ENCODE data around the gene CIART. TPM values are rescaled to one million over a fixed set of nuclear protein-coding genes. Genes with fewer than 3 reads are reported as not detected.
"Not testable (repeated sequence)": the region's sequence is repeated elsewhere in the genome, so short reads cannot be mapped to it uniquely, and the experiment has no call there.

CIART gene
- polyA plus RNA-seq, 1 of the 3 experiments (the other 2 are of a cell fraction) = 3.2 TPM

- Histone ChIP-seq H3K4me1 (ENCODE audit: control insufficient read depth in 1 of 2, insufficient read depth in 2 of 2, low read depth in 1 of 2, low read length in 1 of 2) (no peaks in the 10 kb centered on the region; a peak in 1 of 4 replicates), H3K27ac (ENCODE audit: low read depth in 2 of 2, low read length in 1 of 2) (no peak overlapping the region), H3F3A (replicated peaks; ENCODE audit: insufficient read depth) (peaks cover 17% of the 10 kb centered on the region), H3K36me3 (replicated peaks in 1 of 2; ENCODE audit: control insufficient read depth in 1 of 2, insufficient read depth in 2 of 2, low read length in 1 of 2) (peaks cover 9 to 11% of the 10 kb centered on the region in 2 experiments), H3K79me2 (ENCODE audit: insufficient read depth) (no peaks in the 10 kb centered on the region), H3K27me3 (ENCODE audit: insufficient read depth) (no peaks in the 10 kb centered on the region), H4K20me1 (ENCODE audit: insufficient read depth) (no peaks in the 10 kb centered on the region), H3K9ac (no peak overlapping the region), H3K4me3 (ENCODE audit: low read depth in 2 of 2, low read length in 1 of 2) (no peak overlapping the region), H3K4me2 (no peak overlapping the region), H3K9me2 (no peaks in the 10 kb centered on the region), H2AFZ (ENCODE audit: low read depth) (no peak overlapping the region), H3K9me3 (no peaks in the 10 kb centered on the region)
- DNase-seq = no peak
- POLR2A ChIA-PET = interaction anchor here (0.6 to 0.9 kb wide), 2 partner anchors 12 to 694 kb away, joined by 3 to 5 read pairs; no protein-coding TSS in a partner anchor
- TF ChIP-seq FOSL2 (IDR thresholded peaks at IDR 0.05; ENCODE audit: borderline replicate concordance, low read depth) (no peak), MEF2A (IDR thresholded peaks at IDR 0.05; ENCODE audit: borderline replicate concordance, low read depth) (no peak), USF1 (IDR thresholded peaks at IDR 0.05; ENCODE audit: borderline replicate concordance, low read depth) (no peak), ZBTB33 (IDR thresholded peaks at IDR 0.05; ENCODE audit: borderline replicate concordance, low read depth) (no peak), IRF3 (IDR thresholded peaks at IDR 0.05; ENCODE audit: low read depth, low read length) (no peak), RXRA (IDR thresholded peaks at IDR 0.05; ENCODE audit: borderline replicate concordance, low read depth) (no peak), CTCF (IDR thresholded peaks at IDR 0.05) (no peak), REST (IDR thresholded peaks at IDR 0.05; ENCODE audit: low read depth, low read length) (no peak), FOXM1 (IDR thresholded peaks at IDR 0.05; ENCODE audit: low read depth) (no peak), EP300 (IDR thresholded peaks at IDR 0.05; ENCODE audit: borderline replicate concordance in 1 of 2, low read depth in 1 of 2, low read length in 1 of 2) (no peak), SMC3 (IDR thresholded peaks at IDR 0.05; ENCODE audit: low read depth, low read length) (no peak), RFX5 (IDR thresholded peaks at IDR 0.05; ENCODE audit: low read length) (no peak)
- WGBS (ENCODE audit: low lambda C conversion rate) = 79% methylated on average over 2 of the region's 2 CpGs
- CTCF ChIA-PET = interaction anchor here (0.9 to 1.0 kb wide), 2 partner anchors 16 to 30 kb away, joined by 3 to 4 read pairs; no protein-coding TSS in a partner anchor
These were observed 29.4 kb downstream of the CIART start for GRCh38 chr1:150311762-150312161.

GRCh38 chr1:150314691-150315090 lies 32.3 kb downstream of the CIART start:
- H3K36me3 ChIP-seq (replicated peaks in 1 of 2; ENCODE audit: control insufficient read depth in 1 of 2, insufficient read depth in 2 of 2, low read length in 1 of 2); CTCF ChIA-PET; H3K4me3 ChIP-seq (ENCODE audit: low read depth in 2 of 2, low read length in 1 of 2); H3K27ac ChIP-seq (ENCODE audit: low read depth in 2 of 2, low read length in 1 of 2); H3K79me2 ChIP-seq (ENCODE audit: insufficient read depth); POLR2A ChIA-PET; H3K9ac ChIP-seq; DNase-seq; H2AFZ ChIP-seq (ENCODE audit: low read depth); H3K4me1 ChIP-seq (ENCODE audit: control insufficient read depth in 1 of 2, insufficient read depth in 2 of 2, low read depth in 1 of 2, low read length in 1 of 2); H3F3A ChIP-seq (replicated peaks; ENCODE audit: insufficient read depth); H3K27me3 ChIP-seq (ENCODE audit: insufficient read depth); H4K20me1 ChIP-seq (ENCODE audit: insufficient read depth); H3K4me2 ChIP-seq; H3K9me3 ChIP-seq; H3K9me2 ChIP-seq: not testable (repeated sequence)
- 91% methylated on average over 4 of the region's 4 CpGs for WGBS (ENCODE audit: low lambda C conversion rate)
